HCT116 (cell line): ENCODE measurements around the gene ZEB2. TPM values are rescaled to one million over a fixed set of nuclear protein-coding genes. Genes with fewer than 3 reads are reported as not detected.

Experiments used
- ATAC-seq: fragments of 200-7000 bp; cut with Tn5 transposase; 2 replicates; pipeline ENCODE4 v1.9.1; 2020; ENCODE audit warnings: mild to moderate bottlenecking, moderate library complexity
- BruUV-seq: library from RNA; stranded (reverse); fragments of 400-500 nt; replicated peaks from 2 replicates; lab custom pipeline; 2021; lab: Mats Ljungman, UMichigan
- CTCF ChIA-PET: fragments of 300-600 bp; sonication (Branson Sonifier 250); formaldehyde crosslinking; loops from one replicate; lab custom pipeline; 2021; ENCODE audit warnings: antibody characterized with exemption; lab: Charles Lee
- POLR2A ChIA-PET: fragments of 300-600, 350-600 bp; sonication (Branson Sonifier 250); formaldehyde crosslinking; loops from one replicate; lab custom pipeline; 2021; ENCODE audit warnings: antibody characterized with exemption; lab: Charles Lee
- RAD21 ChIA-PET, 2 experiments: fragments of 300-600 bp; sonication (Branson Sonifier 250); formaldehyde crosslinking; loops; one replicate each; lab custom pipeline; 2023; ENCODE audit warnings: low total read pairs in 2 of 2; ENCODE audit not compliant: uncharacterized antibody in 2 of 2, unreplicated experiment in 2 of 2, low non-redundant PET in 1 of 2; lab: Charles Lee
- DNase-seq: peaks from one replicate; pipeline ENCODE4 v3.0.0-alpha.2; 2010; ENCODE audit warnings: low read depth, low spot score
- H2AFZ ChIP-seq: fragments of 200-600 bp; shearing (Covaris generic), sonication (generic); 2 replicates; pipeline ENCODE4 v1.6.1; 2017; ENCODE audit warnings: low read depth, mixed run types, mixed read lengths, antibody characterized with exemption, low read length; ENCODE audit not compliant: poor library complexity, severe bottlenecking
- H3K27ac ChIP-seq: 2 replicates; pipeline ENCODE4 v1.5.1; 2012; ENCODE audit warnings: low read depth, low read length
- H3K27me3 ChIP-seq: fragments of 200-600 bp; sonication (generic); 2 replicates; pipeline ENCODE4 v1.6.1; 2016; ENCODE audit warnings: mixed run types, low read length, mixed read lengths; ENCODE audit not compliant: insufficient read depth
- H3K36me3 ChIP-seq, 2 experiments: fragments of 200-500 bp in 1 of 2; fragments of 200-600 bp in 1 of 2; sonication (Bioruptor generic) in 1 of 2; sonication (generic) in 1 of 2; 2 replicates each; pipeline versions ENCODE4 v1.5.1 to v1.6.1; 2014 to 2016; ENCODE audit warnings: low read length in 2 of 2, inconsistent platforms in 1 of 2, mixed read lengths in 1 of 2, mixed run types in 1 of 2; ENCODE audit not compliant: insufficient read depth in 2 of 2, control insufficient read depth in 1 of 2
- H3K4me1 ChIP-seq, 2 experiments: fragments of 200-600 bp in 1 of 2; sonication (generic) in 1 of 2; 2 replicates each; pipeline versions ENCODE4 v1.5.1 to v1.6.1; 2012 to 2017; ENCODE audit warnings: low read length in 2 of 2, inconsistent platforms in 1 of 2, mild to moderate bottlenecking in 1 of 2, mixed read lengths in 1 of 2, mixed run types in 1 of 2, moderate library complexity in 1 of 2; ENCODE audit not compliant: insufficient read depth in 2 of 2, control insufficient read depth in 1 of 2
- H3K4me2 ChIP-seq: fragments of 200-600 bp; sonication (generic); 2 replicates; pipeline ENCODE4 v1.6.1; 2017; ENCODE audit warnings: mixed run types, low read length, mixed read lengths
- H3K4me3 ChIP-seq, 2 experiments: fragments of 200-600 bp in 1 of 2; sonication (generic) in 1 of 2; replicated peaks in 1 of 2; 2 replicates each; pipeline ENCODE4 v1.5.1; 2011 to 2016; ENCODE audit warnings: low read length in 2 of 2, control low read depth in 1 of 2, low read depth in 1 of 2, mild to moderate bottlenecking in 1 of 2, mixed read lengths in 1 of 2, mixed run types in 1 of 2
- H3K79me2 ChIP-seq: fragments of 200-600 bp; sonication (generic); 2 replicates; pipeline ENCODE4 v1.6.1; 2017; ENCODE audit warnings: mild to moderate bottlenecking, mixed run types, low read length, moderate library complexity, mixed read lengths; ENCODE audit not compliant: insufficient read depth
- H3K9ac ChIP-seq: fragments of 200-600 bp; sonication (generic); 2 replicates; pipeline ENCODE4 v1.6.1; 2016; ENCODE audit warnings: low read length, mixed read lengths
- H3K9me2 ChIP-seq: fragments of 200-600 bp; sonication (generic), shearing (Covaris generic); 2 replicates; pipeline ENCODE4 v1.6.1; 2017; ENCODE audit warnings: mixed run types, mild to moderate bottlenecking, moderate library complexity; ENCODE audit not compliant: insufficient read depth
- H3K9me3 ChIP-seq, 2 experiments: fragments of 200-500 bp in 1 of 2; fragments of 200-600 bp in 1 of 2; sonication (Bioruptor generic) in 1 of 2; sonication (generic) in 1 of 2; 2 replicates each; pipeline ENCODE4 v1.6.1; 2014 to 2017; ENCODE audit warnings: low read length in 2 of 2, mixed read lengths in 2 of 2, inconsistent platforms in 1 of 2, low read depth in 1 of 2, mild to moderate bottlenecking in 1 of 2, mixed run types in 1 of 2, moderate library complexity in 1 of 2; ENCODE audit not compliant: control insufficient read depth in 1 of 2, insufficient read depth in 1 of 2
- H4K20me1 ChIP-seq: fragments of 200-600 bp; sonication (generic), shearing (Covaris generic); 2 replicates; pipeline ENCODE4 v1.6.1; 2017; ENCODE audit warnings: mixed run types, mild to moderate bottlenecking, moderate library complexity; ENCODE audit not compliant: insufficient read depth
- ATF3 ChIP-seq: IDR thresholded peaks from 2 replicates; pipeline ENCODE4 v1.6.1; 2012
- CEBPB ChIP-seq: IDR thresholded peaks from 2 replicates; pipeline ENCODE4 v1.6.1; 2012; ENCODE audit warnings: low read depth
- EGR1 ChIP-seq: IDR thresholded peaks from 2 replicates; pipeline ENCODE4 v1.6.1; 2012; ENCODE audit warnings: low read depth
- EZH2 ChIP-seq: fragments of 200-600 bp; sonication (generic); IDR thresholded peaks from 2 replicates; pipeline ENCODE4 v1.6.1; 2017; ENCODE audit warnings: antibody characterized with exemption, mixed run types
- EZH2phosphoT487 ChIP-seq: fragments of 200-600 bp; IDR thresholded peaks from 2 replicates; pipeline ENCODE4 v1.6.1; 2018; ENCODE audit warnings: antibody characterized with exemption, borderline replicate concordance
- FOSL1 ChIP-seq: IDR thresholded peaks from 2 replicates; pipeline ENCODE4 v1.6.1; 2012; ENCODE audit warnings: low read depth
- JUND ChIP-seq: IDR thresholded peaks from 2 replicates; pipeline ENCODE4 v1.6.1; 2012
- MAX ChIP-seq: IDR thresholded peaks from 2 replicates; pipeline ENCODE4 v1.6.1; 2012
- POLR2A ChIP-seq: IDR thresholded peaks from 2 replicates; pipeline ENCODE4 v1.7.0; 2011; ENCODE audit warnings: borderline replicate concordance; ENCODE audit not compliant: insufficient read depth, insufficient read length; ENCODE audit errors: extremely low read depth
- POLR2AphosphoS5 ChIP-seq: IDR thresholded peaks from 2 replicates; pipeline ENCODE4 v1.6.1; 2011; ENCODE audit warnings: mild to moderate bottlenecking, low read depth, low read length, moderate library complexity
- RAD21 ChIP-seq: IDR thresholded peaks from 2 replicates; pipeline ENCODE4 v1.6.1; 2012; ENCODE audit warnings: low read depth, mild to moderate bottlenecking
- REST ChIP-seq: IDR thresholded peaks from 2 replicates; pipeline ENCODE4 v1.6.1; 2012; ENCODE audit warnings: low read depth
- SIN3A ChIP-seq: IDR thresholded peaks from 2 replicates; pipeline ENCODE4 v1.6.1; 2012; ENCODE audit warnings: low read depth
- SRF ChIP-seq: IDR thresholded peaks from 2 replicates; pipeline ENCODE4 v1.6.1; 2012; ENCODE audit warnings: low read depth
- TCF7L2 ChIP-seq: IDR thresholded peaks from 2 replicates; pipeline ENCODE4 v1.7.0; 2011; ENCODE audit warnings: borderline replicate concordance, inconsistent platforms; ENCODE audit not compliant: insufficient read depth, insufficient read length; ENCODE audit errors: extremely low read depth
- YY1 ChIP-seq: IDR thresholded peaks from 2 replicates; pipeline ENCODE4 v1.6.1; 2011; ENCODE audit warnings: low read length, low read depth, moderate library complexity, mild to moderate bottlenecking; ENCODE audit not compliant: insufficient replicate concordance; ENCODE audit errors: extremely low read depth
- ZBTB33 ChIP-seq: IDR thresholded peaks from 2 replicates; pipeline ENCODE4 v1.6.1; 2011; ENCODE audit warnings: mild to moderate bottlenecking, low read length, moderate library complexity; ENCODE audit not compliant: insufficient replicate concordance; ENCODE audit errors: extremely low read depth
- ZNF274 ChIP-seq: fragments of 200-500 bp; sonication (Bioruptor generic); IDR thresholded peaks from 2 replicates; pipeline ENCODE4 v1.6.1; 2014; ENCODE audit warnings: mild to moderate bottlenecking, low read depth, low read length, inconsistent platforms
- intact Hi-C: fragments of 100-400 bp; cut with micrococcal nuclease; formaldehyde crosslinking; loops from 2 replicates; pipeline ENCODE4 v1.10.0; 2022
- total RNA-seq: library from RNA; stranded (reverse); gene quantifications from one replicate; pipeline ENCODE4 v1.2.1, GENCODE V29; 2021; ENCODE audit not compliant: unreplicated experiment

The ZEB2 gene
- total RNA-seq, 1 experiment from 2014 or later = 0.81 TPM

GRCh38 chr2:144456680-144457079, 63.2 kb downstream of the ZEB2 start (continued):
- TF ChIP-seq MAX (no peak), ZBTB33 (no peak), ATF3 (no peak), JUND (no peak), POLR2AphosphoS5 (no peak), EZH2 (no peak), RAD21 (no peak)

GRCh38 chr2:144455987-144456386, 63.9 kb downstream of the ZEB2 start:
- ATAC-seq = no peak
- H3K9me2 ChIP-seq = no peaks in the 10 kb centered on the region
- no peak for DNase-seq
- RAD21 ChIA-PET = no interaction called here
- no TSS peak for BruUV-seq
- CTCF ChIA-PET = no interaction called here
- H3K9me3 ChIP-seq = no peaks in the 10 kb centered on the region
- no peaks in the 10 kb centered on the region for H3K4me1 ChIP-seq
- no peak overlapping the region for H2AFZ ChIP-seq
- H3K79me2 ChIP-seq = no peaks in the 10 kb centered on the region
- intact Hi-C loops = no loop called here
- POLR2A ChIA-PET = interaction anchor here (1.4 kb wide), 1 partner anchor 12 kb away, joined by 4 read pairs; no protein-coding TSS in a partner anchor
- H4K20me1 ChIP-seq = no peaks in the 10 kb centered on the region
- no peak overlapping the region for H3K27ac ChIP-seq
- H3K27me3 ChIP-seq = no peaks in the 10 kb centered on the region
- no peak overlapping the region for H3K4me2 ChIP-seq
- no peaks in the 10 kb centered on the region for H3K36me3 ChIP-seq
- H3K4me3 ChIP-seq = no peak overlapping the region
- no peak overlapping the region for H3K9ac ChIP-seq
- TF ChIP-seq ATF3 = no peak
- no peak for TF ChIP-seq POLR2AphosphoS5
- no peak for TF ChIP-seq JUND
- TF ChIP-seq POLR2A = no peak
- no peak for TF ChIP-seq ZBTB33
- TF ChIP-seq EZH2 = no peak
- no peak for TF ChIP-seq EGR1
- no peak for TF ChIP-seq FOSL1
- TF ChIP-seq RAD21 = no peak
- TF ChIP-seq CEBPB = no peak
- TF ChIP-seq ZNF274 = no peak
- TF ChIP-seq REST = no peak
- no peak for TF ChIP-seq YY1
- no peak for TF ChIP-seq SRF
- TF ChIP-seq TCF7L2 = no peak
- no peak for TF ChIP-seq EZH2phosphoT487
- TF ChIP-seq SIN3A = no peak
